ENCODE data around the gene LRRIQ4. TPM values are rescaled to one million over a fixed set of nuclear protein-coding genes. Genes with fewer than 3 reads are reported as not detected.

The LRRIQ4 gene
- total RNA-seq, result not detected in 2 replicates

GRCh38 chr3:169812332-169813235, at the start of gene LRRIQ4, which contains the start of gene LRRC34:
TSS of gene LRRIQ4 (plus strand) at chr3:169812870. CDS start at chr3:169821922, 9,052 bp downstream.
TSS of gene LRRC34 (minus strand) at chr3:169812904. CDS start at chr3:169812548, 356 bp downstream.

DNA sequence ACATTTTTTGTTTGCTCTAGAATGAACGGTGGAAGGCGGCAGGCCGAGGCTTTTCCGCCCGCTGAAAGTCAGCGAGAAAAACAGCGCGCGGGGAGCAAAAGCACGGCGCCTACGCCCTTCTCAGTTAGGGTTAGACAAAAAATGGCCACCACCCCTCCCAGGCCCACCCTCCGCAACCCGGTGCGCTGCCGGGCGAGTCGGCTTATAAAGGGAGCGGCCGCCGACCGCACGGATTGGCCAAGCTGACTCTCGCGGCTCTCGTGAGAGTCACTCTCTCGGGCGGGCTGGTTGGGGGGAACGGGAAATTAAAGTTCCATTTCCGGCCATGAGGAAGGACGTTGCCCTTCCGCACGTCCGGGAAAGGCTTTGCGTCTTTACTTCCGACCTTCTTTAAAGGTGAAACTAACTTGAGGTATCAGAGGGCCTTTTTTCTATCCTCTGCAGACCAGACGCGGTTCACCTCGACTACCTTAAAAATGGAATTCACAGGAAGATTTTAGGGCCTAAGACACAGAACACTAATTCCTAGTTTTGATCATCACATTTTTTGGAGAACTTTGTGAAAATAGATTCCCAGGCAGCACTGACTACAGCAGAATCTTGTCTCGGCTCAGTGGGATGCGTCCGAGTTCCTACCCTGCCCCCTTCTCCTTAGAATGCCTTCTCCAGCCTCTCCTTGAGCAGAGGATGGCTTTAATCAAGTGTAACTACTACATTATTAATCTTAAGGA, 47.6 kb upstream of the LRRIQ4 start, which contains the start of gene TERC:
TERC (minus strand) TSS at position 179 of the 731 bp plus-strand sequence.

DNA sequence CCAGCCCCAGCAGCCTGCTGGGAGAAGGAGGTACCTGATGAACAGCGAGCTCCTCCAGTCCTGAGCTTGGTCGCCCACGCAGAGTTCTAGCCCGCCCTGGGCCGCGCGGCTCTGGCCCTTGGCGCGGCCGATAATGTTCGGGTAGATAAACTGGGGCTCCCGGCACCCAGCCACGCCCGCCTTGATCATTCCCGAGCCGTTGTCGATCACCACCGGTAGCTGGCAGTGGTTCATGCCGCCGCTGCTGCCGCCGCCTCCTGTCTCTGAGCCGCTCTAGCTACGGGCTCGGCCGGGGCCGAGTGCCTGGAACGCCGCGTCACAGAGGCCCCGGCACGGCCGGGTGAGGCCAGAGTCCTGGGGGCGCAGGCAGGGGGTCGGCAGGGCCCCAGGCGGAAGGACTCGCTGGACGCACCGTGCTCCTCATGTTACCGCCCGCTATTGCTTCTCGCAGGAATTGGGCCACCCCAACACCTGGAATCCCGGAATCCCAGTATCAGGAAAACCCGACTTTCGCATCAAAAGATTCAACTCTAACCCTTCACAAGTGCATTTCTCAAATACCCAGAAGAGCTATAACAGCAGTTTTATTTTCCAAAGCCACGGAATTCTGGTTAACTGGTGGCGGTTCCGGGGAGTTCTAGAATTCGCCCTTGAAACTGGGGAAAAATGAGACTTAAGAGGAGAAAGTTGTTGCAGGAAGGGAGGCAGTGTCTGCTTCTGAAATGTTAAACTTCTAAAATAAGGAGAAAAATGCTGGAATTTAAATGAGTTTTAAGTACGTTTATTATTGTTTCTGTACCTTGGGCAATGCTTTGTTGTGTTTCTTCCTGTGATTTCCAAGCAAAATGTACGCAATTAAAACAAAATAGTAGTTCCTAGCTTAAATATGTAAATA, 43.1 kb upstream of the LRRIQ4 start, which contains the start of gene ACTRT3:
ACTRT3 (minus strand) TSS at position 275 of the 895 bp plus-strand sequence; CDS start at position 234, 41 bp downstream.

DNA sequence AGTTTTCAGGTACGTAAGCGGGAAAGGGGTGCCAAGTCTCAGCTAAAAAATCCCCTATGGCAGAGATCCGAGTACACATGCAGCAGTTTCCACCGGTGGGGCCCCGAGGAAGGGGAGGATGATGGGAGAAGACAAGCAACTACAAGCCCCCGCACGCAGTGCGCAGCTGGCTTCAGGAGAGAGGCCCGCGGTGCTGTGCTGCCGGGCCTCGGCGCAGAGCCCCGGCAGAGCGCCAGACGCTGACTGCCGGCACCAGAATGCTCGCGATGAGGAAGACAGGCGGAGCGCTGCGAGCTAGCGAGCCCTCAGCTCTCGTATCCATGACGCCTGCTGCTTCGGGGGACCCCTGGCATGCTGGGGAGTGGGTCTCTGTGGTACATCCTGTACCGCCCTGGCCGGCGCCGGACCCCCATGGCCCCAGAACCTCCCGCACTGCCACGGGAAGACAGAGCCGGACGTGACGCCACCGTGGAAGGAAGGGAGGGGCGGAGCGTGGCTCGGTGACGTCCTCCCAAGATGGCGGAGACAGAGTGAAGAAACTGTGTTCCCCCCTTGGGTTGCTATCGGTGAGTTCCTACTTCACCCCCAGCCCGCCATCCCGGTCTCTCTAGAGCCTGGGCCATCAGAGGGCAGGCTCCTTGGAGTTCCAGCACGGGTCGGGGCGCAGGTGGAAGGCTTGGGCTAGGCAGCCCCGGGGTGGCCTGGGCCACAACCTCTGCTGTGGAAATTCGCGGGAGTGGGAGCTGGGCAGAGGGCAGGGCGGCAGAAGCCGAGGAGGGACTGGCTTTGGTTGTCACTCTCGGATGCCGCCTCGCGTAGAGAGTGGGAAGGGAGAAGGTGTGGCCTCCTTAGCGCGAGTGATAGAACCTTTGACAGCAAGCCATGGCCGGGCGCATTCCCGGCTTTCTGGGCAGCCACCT, 39.5 kb upstream of the LRRIQ4 start, which contains the start of gene MYNN:
MYNN (plus strand) TSS at position 500 of the 920 bp plus-strand sequence. CDS start 900 bp downstream, outside the sequence.

GRCh38 chr3:169869484-169870220, 57.0 kb downstream of the LRRIQ4 start, which contains the start of gene LRRC31:
TSS of gene LRRC31 (minus strand) at chr3:169869935. CDS start at chr3:169869807, 128 bp downstream.

Other genes starting within 250 kb of the LRRIQ4 start
- 1.3 and 2.1 TPM in 2 replicates for gene MECOM, start 149.2 kb upstream of the LRRIQ4 start, total RNA-seq
- gene TERC, start 47.8 kb upstream of the LRRIQ4 start, total RNA-seq, result 329 and 384 TPM in 2 replicates
- 1.9 and 4.4 TPM in 2 replicates for gene ACTRT3, start 43.3 kb upstream of the LRRIQ4 start, total RNA-seq
- gene MYNN, start 39.5 kb upstream of the LRRIQ4 start, total RNA-seq, result 11.4 and 13.1 TPM in 2 replicates
- 2.3 and 10.3 TPM in 2 replicates for gene LRRC34, start within 50 bp of the LRRIQ4 start, total RNA-seq
- not detected in 2 replicates for gene LRRC31, start 57.1 kb downstream of the LRRIQ4 start, total RNA-seq
- gene SAMD7, start 98.7 kb downstream of the LRRIQ4 start, total RNA-seq, result not detected in 2 replicates
- 16.3 and 21.4 TPM in 2 replicates for gene SEC62, start 153.9 kb downstream of the LRRIQ4 start, total RNA-seq
- gene GPR160, start 225.1 kb downstream of the LRRIQ4 start, total RNA-seq, result 0.23 and 1.0 TPM in 2 replicates